GM11168 (cell line): ENCODE data around the gene ANXA2.
"Not testable (repeated sequence)": the region's sequence is repeated elsewhere in the genome, so short reads cannot be mapped to it uniquely, and the experiment has no call there.

Experiments
- in situ Hi-C: fragments of 300-500 bp; cut with MboI; formaldehyde crosslinking; loops from one replicate; pipeline ENCODE4 v1.12.0; 2022; ENCODE audit warnings: low sequenced_read_pairs; ENCODE audit not compliant: unreplicated experiment

Gene ANXA2

DNA sequence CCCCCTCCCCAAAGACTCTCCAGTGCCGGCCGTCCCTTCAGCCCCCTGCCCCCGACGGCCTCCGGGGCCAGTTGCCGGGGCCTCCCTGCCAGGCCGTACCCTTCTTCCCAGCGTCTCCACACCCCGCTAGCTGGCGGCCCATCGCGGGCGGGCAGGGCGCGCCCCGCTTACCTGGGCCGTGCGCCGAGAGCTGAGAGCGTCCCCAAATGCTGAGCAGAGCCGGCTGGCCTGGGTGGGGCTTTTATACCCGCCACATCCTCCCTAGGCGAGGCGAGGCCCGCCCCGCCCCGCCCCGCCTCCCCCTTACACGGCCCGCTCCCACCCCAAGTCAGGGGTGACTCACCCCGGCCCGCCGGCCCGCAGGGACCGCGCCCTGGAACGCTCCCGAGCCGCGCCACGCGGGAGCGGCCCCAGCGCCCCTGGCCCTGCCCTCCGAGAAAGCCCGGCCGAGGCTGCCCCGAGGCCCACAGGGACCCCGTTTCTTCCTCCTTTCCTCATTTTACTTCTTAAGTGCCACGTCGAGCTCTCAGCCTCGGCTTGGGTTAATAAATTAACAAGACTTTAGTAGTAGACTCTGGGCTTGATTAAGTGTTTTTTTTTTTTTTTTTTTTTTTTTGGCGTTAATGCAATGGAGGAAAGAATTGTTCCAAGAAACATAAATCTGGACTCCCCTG is at the start of gene ANXA2:
ANXA2 (minus strand) TSS at position 215 of the 674 bp plus-strand sequence. CDS start 11,911 bp downstream, outside the sequence.
- in situ Hi-C loops = no loop called here

DNA sequence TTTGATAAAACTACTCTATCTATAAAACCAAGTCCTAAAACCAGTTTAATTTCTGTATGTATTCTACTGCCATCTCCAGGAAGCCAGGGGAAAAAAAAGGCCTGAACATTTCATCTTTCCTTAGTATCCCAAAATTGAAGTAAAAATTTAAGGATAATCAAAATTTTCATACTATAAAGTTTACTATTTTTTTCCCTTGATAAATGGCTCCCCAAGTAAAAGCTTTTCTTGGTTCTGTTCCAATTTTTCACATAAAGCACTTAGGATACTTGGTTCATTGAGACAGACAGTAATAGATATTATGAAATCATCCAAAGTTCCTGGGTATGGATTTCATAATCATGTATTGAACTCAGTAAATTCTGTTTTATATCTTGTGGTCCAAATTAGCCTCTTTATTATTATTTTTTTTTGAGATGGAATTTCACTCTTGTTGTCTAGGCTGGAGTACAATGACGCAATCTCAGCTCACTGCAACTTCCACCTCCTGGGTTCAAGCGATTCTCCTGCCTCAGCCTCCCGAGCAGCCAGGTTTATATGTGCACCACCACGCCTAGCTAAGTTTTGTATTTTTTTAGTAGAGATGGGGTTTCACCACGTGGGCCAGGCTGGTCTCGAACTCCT is 46.6 kb upstream of the ANXA2 start:
- in situ Hi-C loops = no loop called here

DNA sequence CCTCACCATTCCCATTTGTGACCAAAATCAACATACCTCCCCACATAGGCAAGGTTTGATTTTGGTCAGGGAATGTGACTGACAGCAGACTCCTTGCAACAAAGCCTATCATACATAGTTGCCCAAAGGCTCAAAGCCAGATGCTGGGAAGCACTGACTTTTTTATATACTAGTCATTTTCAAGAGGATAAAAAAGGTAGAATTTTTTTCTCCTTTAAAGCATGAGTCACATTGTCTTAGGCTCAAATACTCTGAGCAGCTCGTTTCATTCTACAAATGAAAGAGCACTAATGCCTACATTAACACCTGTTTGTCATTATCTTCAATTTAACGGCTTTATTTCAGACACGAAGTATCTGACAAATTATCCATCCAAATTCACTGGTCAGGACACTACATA is 45.0 kb upstream of the ANXA2 start:
- in situ Hi-C loops = no loop called here

DNA sequence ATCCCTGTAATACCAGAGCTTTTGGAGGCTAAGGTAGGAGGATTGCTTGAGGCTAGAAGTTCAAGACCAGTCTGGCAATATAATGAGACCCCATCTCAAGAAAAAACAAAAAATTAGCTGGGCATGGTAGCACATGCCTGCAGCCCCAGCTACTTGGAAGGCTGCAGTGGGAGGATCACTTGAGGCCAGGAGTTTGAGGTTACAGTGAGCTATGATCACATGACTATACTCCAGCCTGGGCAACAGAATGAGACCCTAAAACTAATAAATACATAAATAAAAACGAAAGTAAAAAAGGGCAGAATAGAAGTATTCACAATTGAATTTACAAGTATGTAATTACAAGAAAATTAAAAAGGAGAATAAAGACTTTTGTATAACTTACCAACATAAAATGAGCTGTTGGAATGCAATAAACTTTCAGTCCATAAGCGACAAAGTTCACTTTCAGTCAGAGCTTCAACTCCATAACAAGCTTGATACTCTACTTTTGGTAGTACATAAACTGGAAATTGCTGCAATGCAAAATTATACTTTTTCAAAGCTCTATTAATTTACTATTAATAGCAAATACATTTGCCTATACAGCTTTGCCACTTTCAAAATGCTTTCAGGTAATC is 44.4 kb upstream of the ANXA2 start:
- in situ Hi-C loops = no loop called here

DNA sequence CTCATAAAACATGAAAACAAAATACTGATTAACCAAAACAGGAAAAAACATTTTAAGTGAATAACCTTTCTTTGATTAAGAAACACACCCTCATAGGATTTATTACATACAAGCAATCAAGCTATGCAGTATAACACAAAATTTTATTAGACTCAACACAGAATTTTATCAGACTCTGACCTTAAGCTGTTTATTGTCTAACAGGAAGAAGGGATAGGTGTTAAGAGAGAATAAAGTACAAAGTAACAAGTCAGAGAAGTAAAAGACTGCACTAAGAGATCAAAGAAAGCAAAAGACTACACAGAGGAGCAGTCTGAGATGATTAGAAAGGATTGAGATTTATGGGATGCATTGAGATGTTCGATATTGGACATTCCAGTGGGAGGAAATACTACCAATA is 43.5 kb upstream of the ANXA2 start:
- in situ Hi-C loops = no loop called here

DNA sequence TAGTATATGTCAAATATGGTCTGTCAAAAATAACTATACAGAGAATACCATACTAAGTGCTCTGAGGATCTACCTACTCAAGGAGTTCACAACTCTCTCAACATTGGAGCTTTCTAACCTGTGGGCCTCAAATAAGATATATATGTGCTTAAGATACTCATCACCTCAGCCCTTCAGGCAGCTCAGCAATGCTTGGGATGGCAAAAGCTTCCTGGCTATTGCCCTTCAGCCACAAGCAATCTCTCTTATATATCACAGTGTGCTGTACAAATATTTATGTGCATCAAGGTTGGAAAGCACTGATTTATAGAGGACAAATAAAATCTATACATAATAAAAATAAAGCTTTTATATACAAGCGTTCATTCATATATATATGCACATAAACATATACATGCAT is 40.9 kb upstream of the ANXA2 start:
- in situ Hi-C loops = no loop called here

DNA sequence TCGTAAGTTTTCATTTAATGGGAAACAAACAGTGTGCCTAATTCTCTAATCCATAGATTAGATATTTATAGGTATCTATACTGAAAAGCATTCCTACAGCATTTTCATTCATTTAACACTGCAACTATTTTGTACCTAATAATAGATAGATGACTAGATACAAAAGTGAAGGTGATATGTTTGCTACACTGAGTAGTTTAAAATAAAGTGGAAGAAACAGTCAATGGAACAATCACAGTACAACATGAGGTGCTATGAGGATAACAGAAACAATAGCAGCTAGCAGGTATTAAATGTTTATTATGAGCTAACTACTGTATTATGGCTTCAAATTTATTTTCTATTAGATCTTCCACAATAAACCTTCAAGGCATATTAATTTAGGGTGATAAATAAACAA is 31.1 kb upstream of the ANXA2 start:
- in situ Hi-C loops = no loop called here

DNA sequence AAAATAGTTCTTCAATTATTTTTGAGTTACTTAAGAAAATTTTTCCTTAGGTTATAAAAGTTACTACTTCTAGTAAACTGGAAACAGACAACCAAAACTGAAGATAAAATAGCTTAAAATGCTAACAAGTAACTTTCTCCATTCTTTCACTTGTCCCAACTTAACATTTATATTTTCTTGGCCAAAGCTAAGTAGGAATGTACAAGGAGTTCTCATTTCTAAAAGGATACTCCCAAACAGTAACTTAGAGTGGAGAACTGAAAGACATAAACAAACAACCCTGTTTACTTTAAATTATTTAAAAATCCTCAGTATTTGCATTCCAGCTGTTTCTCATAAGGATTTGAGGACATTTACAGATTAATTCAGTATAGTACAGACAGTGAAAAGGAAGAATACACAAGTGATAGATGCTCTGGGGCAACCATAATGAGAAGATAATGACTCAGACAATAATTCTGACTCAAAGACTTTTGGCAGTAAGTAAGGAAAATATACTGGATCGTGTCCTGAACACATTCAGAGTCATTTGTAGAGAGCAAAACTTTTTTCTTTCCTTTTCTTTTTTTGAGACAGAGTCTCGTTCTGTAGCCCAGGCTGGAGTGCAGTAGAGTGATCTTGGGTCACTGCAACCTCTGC is 29.2 kb upstream of the ANXA2 start:
- in situ Hi-C loops = no loop called here

DNA sequence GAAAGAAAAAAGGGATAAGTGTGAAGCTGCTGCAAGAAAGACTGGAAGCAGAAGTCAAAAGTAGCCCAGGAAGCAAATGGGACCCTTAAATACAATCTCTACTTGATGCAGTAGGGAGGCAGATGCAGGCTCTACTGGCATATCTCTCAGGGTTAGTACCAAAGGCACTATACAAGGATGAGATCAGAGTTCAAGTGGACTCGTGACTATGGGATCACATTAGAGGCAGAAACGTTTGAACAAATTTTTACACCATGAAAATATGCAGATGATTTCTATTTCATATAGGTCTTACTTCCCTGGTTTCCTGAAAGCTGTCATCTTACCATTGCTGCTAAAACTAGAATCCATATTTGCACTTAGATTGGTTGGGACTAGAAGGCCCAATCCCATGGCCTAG is 27.7 kb upstream of the ANXA2 start:
- in situ Hi-C loops = no loop called here

DNA sequence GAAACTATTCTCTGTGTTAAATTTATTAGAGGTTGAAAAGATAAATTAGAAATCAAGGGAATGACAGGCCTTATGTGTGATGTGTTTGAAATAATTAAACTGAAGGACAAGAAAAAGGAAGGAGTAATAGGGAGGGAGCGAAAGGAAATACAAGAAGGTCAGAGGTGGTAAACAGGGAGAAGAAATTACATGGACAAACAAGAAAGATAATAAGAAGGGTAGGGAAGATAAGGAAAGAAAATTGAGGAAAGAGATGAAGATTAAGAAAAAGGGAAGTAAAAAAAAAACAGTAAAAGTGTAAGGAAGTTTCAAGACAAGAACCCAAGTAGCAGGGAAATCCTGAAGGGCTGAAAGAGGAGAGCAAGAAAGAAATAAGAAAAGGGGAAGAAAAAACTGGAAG is 26.2 kb upstream of the ANXA2 start:
- in situ Hi-C loops = no loop called here

DNA sequence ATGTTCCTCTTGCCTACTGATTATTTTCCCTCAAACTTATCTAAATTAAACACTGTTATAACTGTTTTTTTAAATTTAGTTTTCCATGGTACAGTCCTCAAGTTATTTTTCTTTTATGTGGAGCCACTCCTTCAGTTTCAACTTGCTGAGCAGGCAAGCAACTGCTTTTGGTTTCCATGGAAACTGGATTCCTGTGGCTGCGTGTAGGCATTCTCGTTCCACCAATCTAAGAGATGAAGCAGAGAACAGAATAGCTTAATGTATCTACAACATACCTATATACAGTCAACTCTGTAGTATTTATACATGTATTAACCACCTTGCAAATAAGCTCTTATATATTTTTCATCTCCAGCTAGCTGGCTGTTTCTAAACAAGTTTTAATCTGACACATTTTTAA is 25.8 kb upstream of the ANXA2 start:
- in situ Hi-C loops = no loop called here

DNA sequence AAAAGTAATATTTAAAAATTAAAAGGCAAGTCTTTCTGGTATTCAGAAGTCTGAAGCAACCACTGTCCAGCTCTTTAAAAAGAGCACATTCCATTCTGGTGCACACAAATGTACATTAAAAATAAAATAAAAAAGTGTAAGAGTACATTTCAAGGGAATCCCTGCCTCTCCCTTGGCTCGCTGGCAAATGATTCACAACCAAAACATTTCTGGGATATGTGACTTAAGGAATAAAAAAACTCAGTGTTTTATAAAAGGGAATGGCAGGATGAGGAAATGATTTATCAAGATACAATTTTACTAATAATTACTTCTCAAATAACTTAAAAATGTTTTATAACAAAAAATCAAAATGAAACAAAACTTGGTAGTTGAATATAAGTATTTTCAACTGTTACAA is 23.8 kb upstream of the ANXA2 start:
- in situ Hi-C loops = no loop called here

DNA sequence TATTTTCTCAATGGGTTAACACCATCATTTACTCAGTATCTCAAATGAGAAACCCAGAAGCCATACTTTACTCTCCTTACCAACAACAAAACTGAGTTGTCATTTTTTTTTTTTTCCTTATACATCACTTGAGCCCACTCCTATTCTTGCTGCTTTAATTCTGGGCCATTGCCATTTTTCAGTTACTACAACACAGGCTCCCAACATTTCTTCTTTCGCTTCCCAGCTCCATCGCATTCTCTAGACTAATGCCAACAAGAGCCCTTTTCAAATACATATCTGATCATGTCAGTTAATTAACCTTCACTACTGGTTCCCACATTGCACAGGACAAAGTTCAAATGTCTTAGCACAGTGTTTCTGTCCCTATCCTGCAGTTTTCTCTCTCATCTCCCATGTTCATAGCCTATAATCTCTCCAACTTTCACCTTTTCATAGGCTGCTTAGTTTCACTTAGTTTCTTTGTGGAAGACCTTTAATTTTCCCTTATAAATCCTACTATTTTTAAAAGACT is 22.5 kb upstream of the ANXA2 start:
- in situ Hi-C loops = no loop called here

DNA sequence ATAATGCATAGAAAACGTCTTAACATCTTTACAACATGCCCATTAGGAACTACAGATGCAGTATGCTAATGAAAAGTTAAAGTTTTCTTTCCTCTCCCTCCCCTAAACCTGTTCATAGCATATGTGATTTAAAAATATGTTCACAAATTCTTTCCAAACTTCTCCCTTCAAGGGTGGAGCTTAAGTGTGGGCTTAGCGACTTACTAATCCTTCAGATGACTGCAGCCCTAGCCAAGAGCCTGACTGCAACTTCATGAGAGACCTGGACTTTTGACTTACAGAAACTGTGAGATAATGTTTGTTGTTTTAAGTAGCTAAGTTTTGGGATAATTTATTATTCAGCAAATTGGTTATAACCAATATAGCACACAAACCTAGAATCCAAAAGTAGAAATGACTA is 22.0 kb upstream of the ANXA2 start:
- in situ Hi-C loops = no loop called here

DNA sequence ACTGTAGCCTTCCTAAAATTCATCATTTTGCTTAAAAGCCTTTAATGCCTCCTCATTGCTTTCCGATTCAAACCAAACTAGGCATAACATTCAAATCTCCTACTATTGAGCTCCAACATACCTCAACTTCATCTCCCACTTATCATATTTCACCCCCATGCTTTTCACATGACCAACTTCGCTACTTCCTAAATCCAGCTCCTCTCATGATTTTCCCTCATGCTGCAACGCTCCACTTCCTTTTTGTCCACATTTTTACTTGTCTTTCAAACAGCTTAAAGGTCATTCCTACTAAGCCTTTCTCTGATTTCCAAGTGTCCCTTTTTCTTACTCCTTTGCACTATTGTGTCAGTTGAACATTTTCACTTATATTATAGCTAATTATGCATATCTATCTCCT is 20.3 kb upstream of the ANXA2 start:
- in situ Hi-C loops = no loop called here

DNA sequence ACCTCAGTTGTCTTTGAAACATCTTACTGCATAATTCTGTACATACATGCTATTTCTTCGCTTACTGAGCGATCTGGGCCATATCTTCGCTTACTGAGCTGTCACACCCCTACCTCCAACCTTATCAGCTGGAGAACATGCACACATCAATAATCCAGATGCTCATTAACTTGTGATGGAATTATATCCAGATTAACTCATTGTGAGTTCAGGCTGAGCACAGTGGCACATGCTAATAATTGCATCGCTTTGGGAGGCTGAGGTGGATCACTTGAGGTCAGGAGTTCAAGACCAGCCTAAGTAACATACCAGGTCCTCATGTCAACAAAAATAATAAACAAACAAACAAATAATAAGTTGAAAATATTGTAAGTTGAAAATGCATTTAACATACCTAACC is 19.3 kb upstream of the ANXA2 start:
- in situ Hi-C loops = no loop called here

DNA sequence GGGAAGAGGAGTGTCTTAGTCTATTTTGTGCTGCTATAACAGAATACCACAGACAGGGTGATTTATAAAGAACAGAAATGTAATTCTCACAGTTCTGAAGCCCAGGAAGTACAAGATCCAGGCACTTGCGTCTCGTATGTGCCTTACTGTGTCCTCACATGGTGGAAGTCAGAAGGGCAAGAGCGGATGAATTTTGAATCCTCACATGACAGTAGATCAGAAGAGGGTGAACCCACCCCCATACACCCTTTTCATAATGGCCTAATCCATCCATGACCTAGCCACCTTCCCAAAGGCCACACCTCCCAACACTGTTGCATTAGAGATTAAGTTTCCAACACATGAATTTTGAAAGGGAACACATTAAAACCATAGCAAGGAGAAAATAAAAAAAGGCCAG is 18.7 kb upstream of the ANXA2 start:
- in situ Hi-C loops = no loop called here

DNA sequence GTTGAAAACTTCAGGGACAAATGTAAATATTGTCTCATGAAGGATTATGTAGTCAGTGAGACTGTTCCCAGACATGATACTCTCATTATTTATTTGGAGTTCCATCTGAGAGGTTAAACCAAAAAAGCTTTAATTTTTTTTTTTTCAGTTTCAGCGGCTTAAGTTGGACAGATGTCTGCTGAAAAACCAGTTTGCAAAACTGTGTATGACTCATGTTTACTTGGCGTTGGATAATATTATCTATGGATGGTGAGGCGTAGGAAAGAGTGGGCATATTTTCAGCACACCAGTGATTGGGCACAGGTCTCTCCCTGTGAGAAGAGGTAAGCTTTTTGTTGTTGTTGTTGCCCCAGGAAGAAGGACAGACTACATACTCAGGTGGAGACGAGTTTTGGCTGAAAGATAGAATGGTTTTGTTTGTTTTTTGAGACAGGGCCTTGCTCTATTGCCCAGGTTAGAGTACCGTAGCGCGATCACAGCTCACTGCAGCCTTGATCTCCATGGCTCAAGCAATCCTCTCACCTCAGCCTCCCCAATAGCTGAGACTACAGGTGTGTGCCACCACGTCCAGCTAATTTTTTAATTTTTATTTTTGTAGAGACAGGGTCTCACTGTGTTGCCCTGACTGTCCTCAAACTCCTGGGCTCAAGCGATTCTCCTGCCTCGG is 16.4 kb upstream of the ANXA2 start:
- in situ Hi-C loops = no loop called here

DNA sequence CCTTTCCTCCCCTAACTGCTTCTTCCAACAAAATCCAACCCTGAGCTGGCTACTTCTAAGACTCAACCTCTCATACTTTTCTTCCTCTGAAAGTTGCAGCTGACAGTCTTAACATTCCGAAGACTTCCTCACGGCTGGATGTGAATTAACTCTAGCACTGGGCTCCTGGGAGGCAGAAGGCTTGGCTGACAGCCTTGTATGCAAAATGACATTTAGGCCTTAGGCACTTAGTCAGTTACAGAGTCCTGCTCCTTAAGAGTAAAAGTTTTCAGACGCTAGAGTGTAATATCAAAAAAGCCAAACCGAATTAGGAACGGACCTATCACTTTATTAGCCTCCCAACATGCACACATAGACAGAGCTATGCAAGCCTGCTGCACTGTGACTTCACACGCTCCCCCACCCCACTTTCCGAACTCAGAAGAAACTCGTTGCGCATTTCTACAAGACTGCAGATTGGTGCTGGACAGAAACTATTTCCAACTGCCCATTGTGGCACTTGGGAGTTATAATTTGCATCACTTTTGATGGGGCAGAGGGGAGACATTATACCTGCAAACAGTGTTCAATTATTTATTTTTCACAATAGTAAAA is 15.5 kb upstream of the ANXA2 start:
- in situ Hi-C loops = no loop called here

DNA sequence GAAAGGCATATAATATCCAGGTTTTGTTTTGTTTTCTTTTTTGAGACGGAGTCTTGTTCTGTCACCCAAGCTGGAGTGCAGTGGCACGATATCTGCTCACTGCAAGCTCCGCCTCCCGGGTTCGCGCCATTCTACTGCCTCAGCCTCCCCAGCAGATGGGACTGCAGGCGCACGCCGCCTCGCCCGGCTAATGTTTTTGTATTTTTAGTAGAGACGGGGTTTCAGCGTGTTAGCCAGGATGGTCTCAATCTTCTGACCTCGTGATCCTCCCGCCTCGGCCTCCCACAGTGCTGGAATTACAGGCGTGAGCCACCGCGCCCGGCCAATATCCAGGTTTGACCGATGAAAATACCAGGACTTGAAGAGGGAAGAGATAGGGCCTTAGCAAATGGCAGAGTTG is 15.0 kb upstream of the ANXA2 start:
- in situ Hi-C loops = not testable (repeated sequence)
